Activated naive CD4-positive, alpha-beta T cell treated with anti-CD3 and anti-CD28 coated beads, Interleukin-2, amount 50 U/mL, for 24 hours (primary cell): ENCODE data around the gene M6PR.
"Not testable (repeated sequence)": the region's sequence is repeated elsewhere in the genome, so short reads cannot be mapped to it uniquely, and the experiment has no call there.

ENCODE experiments used
- H3K27ac Mint-ChIP-seq: one replicate; pipeline ENCODE4 v1.8.0; 2021; ENCODE audit warnings: mild to moderate bottlenecking, mixed read lengths
- H3K27me3 Mint-ChIP-seq: one replicate; pipeline ENCODE4 v1.8.0; 2021; ENCODE audit warnings: mixed read lengths
- H3K36me3 Mint-ChIP-seq: one replicate; pipeline ENCODE4 v1.8.0; 2021; ENCODE audit warnings: mixed read lengths
- H3K4me1 Mint-ChIP-seq: one replicate; pipeline ENCODE4 v1.8.0; 2021; ENCODE audit warnings: mixed read lengths
- H3K4me3 Mint-ChIP-seq: one replicate; pipeline ENCODE4 v1.8.0; 2021; ENCODE audit warnings: mild to moderate bottlenecking, mixed read lengths
- H3K9me3 Mint-ChIP-seq: one replicate; pipeline ENCODE4 v1.8.0; 2021; ENCODE audit warnings: mixed read lengths

M6PR gene

GRCh38 chr12:8934080-8934479 is 15.4 kb downstream of the M6PR start:
- not testable (repeated sequence) for H3K27ac Mint-ChIP-seq, H3K27me3 Mint-ChIP-seq, H3K4me1 Mint-ChIP-seq, H3K4me3 Mint-ChIP-seq, H3K9me3 Mint-ChIP-seq, H3K36me3 Mint-ChIP-seq

DNA sequence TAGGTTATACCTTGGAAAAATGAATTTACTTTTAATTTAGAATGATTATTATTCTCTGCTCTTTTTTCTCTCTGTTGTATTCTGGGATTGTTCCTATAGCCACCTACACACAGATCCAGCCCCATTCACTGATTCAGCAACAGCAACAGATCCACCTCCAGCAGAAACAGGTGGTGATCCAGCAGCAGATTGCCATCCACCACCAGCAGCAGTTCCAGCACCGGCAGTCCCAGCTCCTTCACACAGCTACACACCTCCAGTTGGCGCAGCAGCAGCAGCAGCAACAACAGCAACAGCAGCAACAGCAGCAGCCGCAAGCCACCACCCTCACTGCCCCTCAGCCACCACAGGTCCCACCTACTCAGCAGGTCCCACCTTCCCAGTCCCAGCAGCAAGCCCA is 17.0 kb downstream of the M6PR start:
- H3K27ac Mint-ChIP-seq, result not testable (repeated sequence)

DNA sequence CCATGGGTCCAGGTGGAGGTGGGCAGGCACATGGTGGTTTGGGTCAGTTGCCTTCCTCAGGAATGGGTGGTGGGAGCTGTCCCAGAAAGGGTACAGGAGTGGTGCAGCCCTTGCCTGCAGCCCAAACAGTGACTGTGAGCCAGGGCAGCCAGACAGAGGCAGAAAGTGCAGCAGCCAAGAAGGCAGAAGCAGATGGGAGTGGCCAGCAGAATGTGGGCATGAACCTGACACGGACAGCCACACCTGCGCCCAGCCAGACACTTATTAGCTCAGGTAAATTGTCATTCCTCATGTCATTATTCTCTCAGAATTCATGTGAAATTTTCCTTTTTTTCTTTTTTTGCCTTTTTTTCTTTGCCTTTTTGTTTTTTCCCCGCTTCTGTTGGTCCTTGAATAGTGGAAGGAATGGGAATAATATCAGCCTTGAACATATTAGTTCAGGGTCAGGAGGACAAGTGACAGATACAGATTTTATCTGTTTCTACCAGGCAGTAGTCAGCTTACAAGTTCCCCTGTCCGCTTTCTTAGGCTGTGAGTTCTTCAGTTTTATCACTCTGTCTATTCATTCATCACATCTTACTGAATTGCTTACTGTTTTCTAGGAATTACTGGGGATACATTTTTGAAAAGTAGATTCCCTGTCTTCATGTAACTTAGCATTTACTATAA is 18.7 kb downstream of the M6PR start:
- H3K36me3 Mint-ChIP-seq, H3K27me3 Mint-ChIP-seq, H3K9me3 Mint-ChIP-seq, H3K4me1 Mint-ChIP-seq, H3K4me3 Mint-ChIP-seq: not testable (repeated sequence)
- H3K27ac Mint-ChIP-seq, result peak overlapping the region; percentile 49

More for the DNA sequence above, 17.0 kb downstream of the M6PR start:
- H3K27me3 Mint-ChIP-seq, H3K4me3 Mint-ChIP-seq, H3K4me1 Mint-ChIP-seq, H3K36me3 Mint-ChIP-seq, H3K9me3 Mint-ChIP-seq: not testable (repeated sequence)

DNA sequence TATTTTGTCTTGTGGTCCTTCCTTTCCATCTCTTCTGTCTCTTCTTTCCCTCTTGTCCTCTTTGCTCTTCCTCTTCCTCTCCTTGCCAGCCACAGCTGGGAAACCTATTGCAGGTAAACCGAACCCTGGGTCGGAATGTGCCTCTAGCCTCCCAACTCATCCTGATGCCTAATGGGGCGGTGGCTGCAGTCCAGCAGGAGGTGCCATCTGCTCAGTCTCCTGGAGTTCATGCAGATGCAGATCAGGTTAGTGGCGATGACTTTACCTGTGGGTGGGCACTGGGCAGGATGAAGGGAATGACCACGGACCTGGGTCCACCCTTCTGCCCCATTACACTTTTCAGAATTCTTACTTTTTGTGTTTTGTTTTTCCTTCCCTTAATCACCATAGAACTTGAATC is 26.9 kb downstream of the M6PR start:
- Mint-ChIP-seq H3K27me3 (no peaks in the 10 kb centered on the region), H3K9me3 (no peaks in the 10 kb centered on the region), H3K27ac (no peak overlapping the region), H3K4me3 (no peak overlapping the region), H3K4me1 (no peaks in the 10 kb centered on the region), H3K36me3 (peaks cover 8% of the 10 kb centered on the region)

DNA sequence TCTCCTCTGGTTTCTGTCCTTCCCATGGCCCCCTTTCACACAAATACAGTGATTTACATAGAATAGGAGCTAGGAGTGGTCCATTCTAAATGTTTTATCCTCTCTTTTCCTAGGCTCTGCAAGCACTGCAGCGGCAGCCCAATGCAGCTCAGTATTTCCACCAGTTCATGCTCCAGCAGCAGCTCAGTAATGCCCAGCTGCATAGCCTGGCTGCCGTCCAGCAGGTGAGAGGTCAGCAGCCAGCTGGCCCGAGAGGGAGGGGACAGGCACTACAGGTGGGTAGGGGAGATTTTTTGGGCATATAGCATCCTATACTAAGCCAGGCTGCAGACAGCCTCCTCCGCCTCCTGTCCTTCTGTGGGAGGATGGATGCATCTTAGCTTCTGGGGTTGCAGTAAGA is 29.8 kb downstream of the M6PR start:
- not testable (repeated sequence) for H3K4me1 Mint-ChIP-seq, H3K36me3 Mint-ChIP-seq, H3K4me3 Mint-ChIP-seq, H3K27ac Mint-ChIP-seq, H3K9me3 Mint-ChIP-seq, H3K27me3 Mint-ChIP-seq

DNA sequence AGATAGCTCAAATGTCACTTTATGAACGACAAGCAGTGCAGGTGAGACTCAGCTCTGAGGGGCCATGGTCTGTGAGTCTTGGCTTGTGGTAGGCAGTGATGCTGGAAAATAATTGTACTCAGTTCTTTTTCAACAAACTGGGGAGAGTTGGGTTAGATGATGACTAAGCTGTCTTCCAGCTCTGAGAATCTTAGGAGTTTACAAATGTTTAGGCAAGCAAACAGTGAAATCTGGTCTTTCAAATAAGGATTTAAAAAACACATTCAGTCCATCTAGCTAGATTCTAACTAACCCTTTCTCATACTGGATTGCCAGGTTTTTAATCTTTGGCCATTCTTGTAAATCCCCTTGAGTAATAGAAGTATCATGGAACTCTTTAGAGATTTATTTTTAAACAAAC is 31.7 kb downstream of the M6PR start:
- Mint-ChIP-seq H3K9me3 (no peaks in the 10 kb centered on the region), H3K27ac (no peak overlapping the region), H3K36me3 (peaks cover 7% of the 10 kb centered on the region), H3K4me1 (peaks cover 14% of the 10 kb centered on the region), H3K4me3 (no peak overlapping the region), H3K27me3 (no peaks in the 10 kb centered on the region)

- no peaks in the 10 kb centered on the region for H3K9me3 Mint-ChIP-seq
Observed at GRCh38 chr12:8917031-8917430, 32.4 kb downstream of the M6PR start.

GRCh38 chr12:8916154-8916553 is 33.3 kb downstream of the M6PR start:
- no peaks in the 10 kb centered on the region for H3K27me3 Mint-ChIP-seq
- H3K36me3 Mint-ChIP-seq, result peaks cover 4% of the 10 kb centered on the region
- no peak overlapping the region for H3K4me3 Mint-ChIP-seq
- no peaks in the 10 kb centered on the region for H3K9me3 Mint-ChIP-seq
- H3K27ac Mint-ChIP-seq, result no peak overlapping the region
- H3K4me1 Mint-ChIP-seq, result peaks cover 16% of the 10 kb centered on the region

More at GRCh38 chr12:8917031-8917430, 32.4 kb downstream of the M6PR start:
- H3K4me1 Mint-ChIP-seq, result peaks cover 16% of the 10 kb centered on the region
- peaks cover 4% of the 10 kb centered on the region for H3K36me3 Mint-ChIP-seq
- H3K27me3 Mint-ChIP-seq, result no peaks in the 10 kb centered on the region
- H3K4me3 Mint-ChIP-seq, result no peak overlapping the region
- no peak overlapping the region for H3K27ac Mint-ChIP-seq

- no peak overlapping the region for H3K4me3 Mint-ChIP-seq
- H3K4me1 Mint-ChIP-seq, result peaks cover 16% of the 10 kb centered on the region
- H3K27me3 Mint-ChIP-seq, result no peaks in the 10 kb centered on the region
- H3K27ac Mint-ChIP-seq, result no peak overlapping the region
- peaks cover 3% of the 10 kb centered on the region for H3K36me3 Mint-ChIP-seq
- H3K9me3 Mint-ChIP-seq, result no peaks in the 10 kb centered on the region
Observed at GRCh38 chr12:8914716-8915526, 34.5 kb downstream of the M6PR start.

DNA sequence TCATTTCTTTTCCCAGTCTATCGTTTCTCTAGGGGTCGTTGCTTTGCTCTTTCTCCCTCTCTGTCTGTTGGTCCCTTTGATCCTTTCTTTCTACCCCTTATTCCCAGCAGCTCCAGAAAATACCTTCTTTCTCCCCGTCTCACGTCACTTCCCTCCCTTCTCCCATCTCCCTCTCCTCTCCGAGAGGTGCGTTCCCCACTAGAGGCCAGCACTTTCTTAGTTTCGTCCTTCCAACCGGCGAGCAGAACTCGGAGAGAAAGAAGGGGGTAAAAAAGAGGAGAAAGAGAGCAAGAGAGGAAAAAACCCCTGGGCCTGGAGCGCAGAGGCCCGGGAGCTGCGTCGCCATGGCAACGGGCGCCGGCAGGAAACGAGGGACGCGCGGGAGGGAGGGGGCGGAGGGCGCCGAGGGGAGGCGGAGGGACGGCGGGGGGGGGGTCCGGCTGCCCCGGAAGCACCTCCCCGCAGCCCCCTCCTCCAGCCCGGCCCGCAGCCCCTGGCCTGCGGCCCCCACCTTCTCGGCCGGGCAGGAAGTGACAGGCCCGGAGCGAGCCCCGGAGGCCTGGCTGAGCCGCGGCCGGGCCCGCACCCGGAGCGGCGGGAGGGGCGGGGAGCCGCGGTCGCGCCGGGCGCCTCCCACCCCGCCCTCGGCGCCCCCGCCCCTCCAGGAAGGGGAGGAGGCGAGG is 35.3 kb downstream of the M6PR start, which contains the start of gene PHC1:
TSS of gene PHC1 (plus strand) at position 477 of the 683 bp plus-strand sequence. CDS start 3,169 bp downstream, outside the sequence.
- H3K27ac Mint-ChIP-seq, result peak within 1 kb of the TSS; percentile 96
- H3K4me1 Mint-ChIP-seq, result peaks cover 16% of the 10 kb centered on the region
- H3K27me3 Mint-ChIP-seq, H3K9me3 Mint-ChIP-seq, H3K36me3 Mint-ChIP-seq: not testable (repeated sequence)
- peak within 1 kb of the TSS; percentile 94 for H3K4me3 Mint-ChIP-seq

DNA sequence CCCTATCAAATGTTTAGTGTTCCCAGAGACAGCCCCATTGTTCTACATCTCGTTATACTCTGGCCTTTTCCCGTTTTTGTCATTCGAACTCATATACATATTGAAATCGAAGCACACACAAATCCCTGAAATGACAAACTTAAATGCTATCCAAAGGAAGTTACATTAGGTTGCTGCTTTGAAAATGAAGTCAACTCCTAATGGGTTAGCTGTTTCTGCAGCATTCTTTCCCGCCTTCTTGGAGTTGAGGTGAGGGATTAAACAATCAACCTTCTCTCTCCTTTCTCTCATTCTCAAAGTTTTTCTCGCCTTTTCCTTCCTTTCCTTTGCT is 35.8 kb downstream of the M6PR start:
- peak overlapping the region; percentile 94 for H3K4me3 Mint-ChIP-seq
- no peaks in the 10 kb centered on the region for H3K9me3 Mint-ChIP-seq
- peak overlapping the region; percentile 96 for H3K27ac Mint-ChIP-seq
- H3K36me3 Mint-ChIP-seq, result peaks cover 2% of the 10 kb centered on the region
- H3K4me1 Mint-ChIP-seq, result peaks cover 16% of the 10 kb centered on the region
- H3K27me3 Mint-ChIP-seq, result no peaks in the 10 kb centered on the region

DNA sequence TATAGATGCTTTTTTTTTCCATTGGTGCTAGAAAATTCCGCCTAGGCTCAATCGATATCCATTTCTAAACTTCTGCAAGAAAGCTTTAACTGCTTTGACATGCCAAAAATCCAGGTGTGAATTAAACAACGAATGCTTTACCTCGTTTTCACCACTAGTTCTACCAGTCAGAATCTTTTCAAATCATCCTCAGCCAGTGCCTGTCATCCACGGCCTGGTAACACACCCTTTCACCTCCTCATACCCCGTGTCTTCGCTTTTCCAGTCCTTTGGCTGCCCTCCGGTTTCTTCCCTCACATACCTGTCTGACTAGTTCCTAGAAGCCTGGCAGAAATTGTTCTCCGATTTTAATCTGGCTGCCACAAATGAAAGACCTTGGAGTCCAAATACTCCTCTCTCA is 36.5 kb downstream of the M6PR start:
- Mint-ChIP-seq H3K4me3 (peak overlapping the region; percentile 94), H3K27me3 (no peaks in the 10 kb centered on the region), H3K27ac (no peak overlapping the region), H3K4me1 (peaks cover 16% of the 10 kb centered on the region), H3K9me3 (no peaks in the 10 kb centered on the region), H3K36me3 (no peaks in the 10 kb centered on the region)

DNA sequence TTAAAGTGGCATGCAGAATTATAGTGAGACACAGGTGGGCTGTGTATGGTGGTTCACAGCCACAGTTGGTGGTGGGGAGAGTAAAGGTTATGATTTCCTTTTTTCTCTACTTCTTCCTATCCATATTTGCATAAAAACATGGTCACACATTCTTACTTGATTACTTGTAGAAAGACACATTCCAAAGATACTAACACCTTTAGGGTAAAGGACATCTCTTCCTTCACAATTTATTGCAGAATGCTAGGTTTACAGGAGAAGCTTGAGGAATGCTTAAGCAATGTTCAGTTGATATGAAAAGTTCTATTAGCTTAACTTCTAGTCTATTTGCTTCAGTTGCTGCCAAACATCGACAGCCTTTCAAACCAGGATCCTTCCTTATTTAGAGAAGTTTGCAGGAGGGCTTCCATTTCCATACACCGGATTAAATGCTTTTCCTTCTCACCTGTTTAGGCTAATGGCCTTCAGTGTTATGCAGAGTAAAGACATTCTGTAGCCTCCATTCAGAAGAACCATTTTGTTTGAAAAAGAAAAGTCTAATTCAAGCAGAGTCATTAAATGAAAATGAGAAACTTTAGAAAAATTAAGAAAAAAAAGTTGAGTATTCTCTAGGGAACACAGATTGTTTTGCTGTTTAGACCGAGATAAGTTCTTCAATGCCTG is 37.7 kb downstream of the M6PR start:
- Mint-ChIP-seq H3K27me3 (no peaks in the 10 kb centered on the region), H3K9me3 (no peaks in the 10 kb centered on the region), H3K4me3 (no peak overlapping the region), H3K4me1 (peaks cover 16% of the 10 kb centered on the region), H3K36me3 (no peaks in the 10 kb centered on the region), H3K27ac (no peak overlapping the region)

- H3K4me1 Mint-ChIP-seq, result peaks cover 16% of the 10 kb centered on the region
Observed at GRCh38 chr12:8909752-8910151, 39.7 kb downstream of the M6PR start.

DNA sequence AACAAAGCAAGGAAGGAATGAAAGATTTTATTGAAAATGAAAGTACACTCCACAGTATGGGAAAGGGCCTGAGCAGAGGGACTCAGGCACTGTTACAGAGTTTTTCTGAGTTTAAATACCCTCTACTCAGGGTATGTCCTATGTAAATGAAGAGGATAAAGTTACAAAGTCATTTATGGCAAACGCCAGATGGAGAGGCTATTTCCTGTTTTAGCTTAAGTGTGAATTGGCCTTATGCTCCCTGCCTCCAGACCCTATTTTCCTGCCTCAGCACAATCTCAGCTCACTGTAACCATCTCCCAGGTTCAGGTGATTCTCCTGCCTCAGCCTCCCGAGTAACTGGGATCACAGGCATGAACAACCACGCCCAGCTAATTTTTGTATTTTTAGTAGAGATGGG is 41.9 kb downstream of the M6PR start:
- H3K27ac Mint-ChIP-seq, result no peak overlapping the region
- no peaks in the 10 kb centered on the region for H3K9me3 Mint-ChIP-seq
- no peaks in the 10 kb centered on the region for H3K4me1 Mint-ChIP-seq
- H3K27me3 Mint-ChIP-seq, result peaks cover 1% of the 10 kb centered on the region
- no peaks in the 10 kb centered on the region for H3K36me3 Mint-ChIP-seq
- H3K4me3 Mint-ChIP-seq, result no peak overlapping the region

More at GRCh38 chr12:8909752-8910151, 39.7 kb downstream of the M6PR start:
- H3K9me3 Mint-ChIP-seq, result no peaks in the 10 kb centered on the region
- H3K27me3 Mint-ChIP-seq, result no peaks in the 10 kb centered on the region
- H3K27ac Mint-ChIP-seq, result no peak overlapping the region
- H3K4me3 Mint-ChIP-seq, result no peak overlapping the region
- H3K36me3 Mint-ChIP-seq, result no peaks in the 10 kb centered on the region
